ENCODE results near the gene C1GALT1C1. TPM values are rescaled to one million over a fixed set of nuclear protein-coding genes. Genes with fewer than 3 reads are reported as not detected.

The C1GALT1C1 gene
- total RNA-seq, 1 donor from 2014 or later, result 30.4 TPM

GRCh38 chrX:120585702-120586101 is 44.2 kb downstream of the C1GALT1C1 start:
- Mint-ChIP-seq H3K36me3 (ENCODE audit: unreplicated experiment) (no peaks in the 10 kb centered on the region), H3K27ac (ENCODE audit: unreplicated experiment) (no peak overlapping the region), H3K9me3 (ENCODE audit: unreplicated experiment) (peaks cover 19% of the 10 kb centered on the region), H3K4me3 (ENCODE audit: unreplicated experiment) (no peak overlapping the region), H3K4me1 (ENCODE audit: unreplicated experiment) (no peaks in the 10 kb centered on the region), H3K27me3 (ENCODE audit: unreplicated experiment) (peaks cover 2% of the 10 kb centered on the region)
- TF ChIP-seq, protein P1, sequence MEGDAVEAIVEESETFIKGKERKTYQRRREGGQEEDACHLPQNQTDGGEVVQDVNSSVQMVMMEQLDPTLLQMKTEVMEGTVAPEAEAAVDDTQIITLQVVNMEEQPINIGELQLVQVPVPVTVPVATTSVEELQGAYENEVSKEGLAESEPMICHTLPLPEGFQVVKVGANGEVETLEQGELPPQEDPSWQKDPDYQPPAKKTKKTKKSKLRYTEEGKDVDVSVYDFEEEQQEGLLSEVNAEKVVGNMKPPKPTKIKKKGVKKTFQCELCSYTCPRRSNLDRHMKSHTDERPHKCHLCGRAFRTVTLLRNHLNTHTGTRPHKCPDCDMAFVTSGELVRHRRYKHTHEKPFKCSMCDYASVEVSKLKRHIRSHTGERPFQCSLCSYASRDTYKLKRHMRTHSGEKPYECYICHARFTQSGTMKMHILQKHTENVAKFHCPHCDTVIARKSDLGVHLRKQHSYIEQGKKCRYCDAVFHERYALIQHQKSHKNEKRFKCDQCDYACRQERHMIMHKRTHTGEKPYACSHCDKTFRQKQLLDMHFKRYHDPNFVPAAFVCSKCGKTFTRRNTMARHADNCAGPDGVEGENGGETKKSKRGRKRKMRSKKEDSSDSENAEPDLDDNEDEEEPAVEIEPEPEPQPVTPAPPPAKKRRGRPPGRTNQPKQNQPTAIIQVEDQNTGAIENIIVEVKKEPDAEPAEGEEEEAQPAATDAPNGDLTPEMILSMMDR (IDR thresholded peaks at IDR 0.05), result no peak
- DNase-seq (ENCODE audit: extremely low spot score, unreplicated experiment), result no peak

Other genes starting within 250 kb of the C1GALT1C1 start
- gene LAMP2, start 160.8 kb downstream of the C1GALT1C1 start, total RNA-seq, result 206 and 214 TPM in 2 replicates
- 77.7 and 78.6 TPM in 2 replicates for gene CUL4B, start 69.1 kb downstream of the C1GALT1C1 start, total RNA-seq
- gene MCTS1, start 26.0 kb downstream of the C1GALT1C1 start, total RNA-seq, result 32.6 and 43.8 TPM in 2 replicates
- gene CT47B1, start 245.8 kb upstream of the C1GALT1C1 start, total RNA-seq, result not detected in 2 replicates

Data from osteocyte (in vitro differentiated cells).